HG02938 (cell line): ENCODE measurements around the gene NADK.
"Not testable (repeated sequence)": the region's sequence is repeated elsewhere in the genome, so short reads cannot be mapped to it uniquely, and the experiment has no call there.

Experiments used
- ATAC-seq: cut with Tn5 transposase; IDR thresholded peaks from one replicate; pipeline ENCODE4 v1.9.1; 2021; ENCODE audit warnings: mild to moderate bottlenecking, moderate library complexity; ENCODE audit not compliant: unreplicated experiment

The NADK gene

GRCh38 chr1:1749941-1750340, 28.3 kb downstream of the NADK start:
- ATAC-seq = not testable (repeated sequence)

GRCh38 chr1:1748686-1749321, 29.5 kb downstream of the NADK start:
- ATAC-seq = no peak

- ATAC-seq = peak; percentile 76
These were observed 31.7 kb downstream of the NADK start for GRCh38 chr1:1746566-1746909.

GRCh38 chr1:1745651-1746565, 32.4 kb downstream of the NADK start:
- ATAC-seq = peak; percentile 65

- not testable (repeated sequence) for ATAC-seq
These were observed 35.7 kb downstream of the NADK start for GRCh38 chr1:1742529-1742928.

- ATAC-seq = not testable (repeated sequence)
These were observed 37.3 kb downstream of the NADK start for GRCh38 chr1:1741013-1741412.

- not testable (repeated sequence) for ATAC-seq
These were observed 39.4 kb downstream of the NADK start for GRCh38 chr1:1738799-1739337.

GRCh38 chr1:1737675-1738590, 40.3 kb downstream of the NADK start:
- ATAC-seq = not testable (repeated sequence)

GRCh38 chr1:1732381-1732780, 45.9 kb downstream of the NADK start:
- no peak for ATAC-seq

- ATAC-seq = no peak
These were observed 47.4 kb downstream of the NADK start for GRCh38 chr1:1730870-1731269.

- not testable (repeated sequence) for ATAC-seq
These were observed 48.0 kb downstream of the NADK start for GRCh38 chr1:1730230-1730629.

- ATAC-seq = not testable (repeated sequence)
These were observed 49.0 kb downstream of the NADK start for GRCh38 chr1:1729116-1729816.

GRCh38 chr1:1728308-1729005, 49.8 kb downstream of the NADK start:
- not testable (repeated sequence) for ATAC-seq

- not testable (repeated sequence) for ATAC-seq
These were observed 51.1 kb downstream of the NADK start for GRCh38 chr1:1727131-1727651.

GRCh38 chr1:1726088-1726487, 52.2 kb downstream of the NADK start:
- not testable (repeated sequence) for ATAC-seq

GRCh38 chr1:1724035-1724864, 54.0 kb downstream of the NADK start, which contains the start of gene CDK11A:
TSS of gene CDK11A (minus strand) at chr1:1724357. CDS start at chr1:1722818, 1,539 bp downstream.
- peak; percentile 93 for ATAC-seq

GRCh38 chr1:1721201-1721600, 57.1 kb downstream of the NADK start:
- no peak for ATAC-seq
